HL-60/S4 treated with phorbol 12-myristate 13-acetate at 8.2 ng/mL for 4 days and 3 days (cell line): Measurements from ENCODE around the gene C4orf36.

ENCODE experiments used
- in situ Hi-C: fragments of 300-500 bp; cut with MboI; formaldehyde crosslinking; loops from 2 replicates; pipeline ENCODE4 v1.15.0; 2022; ENCODE audit warnings: low sequenced_read_pairs

The C4orf36 gene

GRCh38 chr4:86918539-86919072, 26.4 kb upstream of the C4orf36 start:
- in situ Hi-C loops = loop anchor here (25.0 kb wide), 1 partner anchor 319 kb away; no protein-coding TSS in a partner anchor

GRCh38 chr4:86917212-86918039, 25.2 kb upstream of the C4orf36 start:
- in situ Hi-C loops = loop anchor here (25.0 kb wide), 1 partner anchor 320 kb away; no protein-coding TSS in a partner anchor

- in situ Hi-C loops = loop anchor here (25.0 kb wide), 1 partner anchor 321 kb away; no protein-coding TSS in a partner anchor
Measured at GRCh38 chr4:86916392-86916791, 24.2 kb upstream of the C4orf36 start.

- in situ Hi-C loops = loop anchor here (25.0 kb wide), 1 partner anchor 326 kb away; no protein-coding TSS in a partner anchor
Measured at GRCh38 chr4:86910820-86911684, 18.8 kb upstream of the C4orf36 start.

GRCh38 chr4:86910369-86910768, 18.1 kb upstream of the C4orf36 start:
- in situ Hi-C loops = loop anchor here (25.0 kb wide), 1 partner anchor 327 kb away; no protein-coding TSS in a partner anchor

GRCh38 chr4:86909546-86910295, 17.5 kb upstream of the C4orf36 start:
- in situ Hi-C loops = loop anchor here (25.0 kb wide), 1 partner anchor 328 kb away; no protein-coding TSS in a partner anchor

GRCh38 chr4:86908251-86908657, 16.0 kb upstream of the C4orf36 start:
- in situ Hi-C loops = loop anchor here (25.0 kb wide), 1 partner anchor 329 kb away; no protein-coding TSS in a partner anchor

- in situ Hi-C loops = loop anchor here (25.0 kb wide), 1 partner anchor 335 kb away; no protein-coding TSS in a partner anchor
Measured at GRCh38 chr4:86901864-86902263, 9.6 kb upstream of the C4orf36 start.

GRCh38 chr4:86898562-86898961, 6.3 kb upstream of the C4orf36 start:
- in situ Hi-C loops = loop anchor here (25.0 kb wide), 1 partner anchor 386 kb away; no protein-coding TSS in a partner anchor

- in situ Hi-C loops = loop anchor here (25.0 kb wide), 1 partner anchor 384 kb away; no protein-coding TSS in a partner anchor
Measured at GRCh38 chr4:86896596-86896995, 4.4 kb upstream of the C4orf36 start.

GRCh38 chr4:86895692-86896488, 3.7 kb upstream of the C4orf36 start:
- in situ Hi-C loops = loop anchor here (25.0 kb wide), 1 partner anchor 384 kb away; no protein-coding TSS in a partner anchor

GRCh38 chr4:86894455-86894854, 2.2 kb upstream of the C4orf36 start:
- in situ Hi-C loops = loop anchor here (25.0 kb wide), 1 partner anchor 382 kb away; no protein-coding TSS in a partner anchor

GRCh38 chr4:86893136-86893535, 914 bp upstream of the C4orf36 start:
- in situ Hi-C loops = loop anchor here (25.0 kb wide), 1 partner anchor 381 kb away; no protein-coding TSS in a partner anchor

- in situ Hi-C loops = loop anchor here (25.0 kb wide), 1 partner anchor 380 kb away; no protein-coding TSS in a partner anchor
Measured at GRCh38 chr4:86892636-86892960, 376 bp upstream of the C4orf36 start.

- in situ Hi-C loops = loop anchor here (25.0 kb wide), 1 partner anchor 378 kb away; no protein-coding TSS in a partner anchor
Measured at GRCh38 chr4:86890790-86891189, 1.4 kb downstream of the C4orf36 start.

- in situ Hi-C loops = loop anchor here (25.0 kb wide), 1 partner anchor 367 kb away; no protein-coding TSS in a partner anchor
Measured at GRCh38 chr4:86879641-86880040, 12.6 kb downstream of the C4orf36 start.

- in situ Hi-C loops = loop anchor here (25.0 kb wide), 1 partner anchor 366 kb away; no protein-coding TSS in a partner anchor
Measured at GRCh38 chr4:86878640-86879039, 13.6 kb downstream of the C4orf36 start.

- in situ Hi-C loops = loop anchor here (25.0 kb wide), 1 partner anchor 365 kb away; no protein-coding TSS in a partner anchor
Measured at GRCh38 chr4:86876894-86877685, 15.1 kb downstream of the C4orf36 start.
